Measurements from ENCODE around the gene HNRNPUL2.
A peak's percentile ranks its signal among the peaks of the same experiment; 100 is the strongest.
"Not testable (repeated sequence)": the region's sequence is repeated elsewhere in the genome, so short reads cannot be mapped to it uniquely, and the experiment has no call there.

Gene HNRNPUL2

DNA sequence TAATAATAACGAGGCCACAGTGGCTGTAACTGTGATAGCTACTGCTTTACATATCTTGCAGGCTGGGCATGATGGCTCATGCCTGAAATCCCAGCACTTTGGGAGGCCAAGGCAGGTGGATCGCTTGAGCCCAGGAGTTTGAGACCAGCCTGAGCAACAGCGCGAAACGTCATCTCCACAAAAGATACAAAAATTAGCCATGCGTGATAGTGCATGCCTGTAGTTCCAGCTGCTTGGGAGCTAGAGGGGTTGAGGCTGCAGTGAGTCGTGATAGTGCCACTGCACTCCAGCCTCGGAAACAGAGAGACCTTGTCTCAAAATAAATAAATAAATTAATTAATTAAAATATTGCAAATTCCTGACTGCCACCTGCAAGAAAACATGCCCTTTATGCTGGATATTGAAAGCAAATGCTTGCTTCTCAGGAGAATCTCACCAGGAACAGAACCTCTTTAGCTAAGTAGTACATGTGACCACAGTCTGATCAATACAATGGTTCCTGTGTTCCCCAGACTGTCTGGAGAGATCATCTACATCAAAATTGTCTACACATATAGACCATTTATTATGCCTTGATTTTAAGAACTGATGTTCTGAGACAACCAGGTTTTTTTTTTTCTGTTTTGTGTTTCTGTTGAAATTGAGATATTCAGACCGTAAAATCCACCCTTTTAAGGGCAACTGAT lies 20.4 kb upstream of the HNRNPUL2 start:
- TF ChIP-seq, protein P1, sequence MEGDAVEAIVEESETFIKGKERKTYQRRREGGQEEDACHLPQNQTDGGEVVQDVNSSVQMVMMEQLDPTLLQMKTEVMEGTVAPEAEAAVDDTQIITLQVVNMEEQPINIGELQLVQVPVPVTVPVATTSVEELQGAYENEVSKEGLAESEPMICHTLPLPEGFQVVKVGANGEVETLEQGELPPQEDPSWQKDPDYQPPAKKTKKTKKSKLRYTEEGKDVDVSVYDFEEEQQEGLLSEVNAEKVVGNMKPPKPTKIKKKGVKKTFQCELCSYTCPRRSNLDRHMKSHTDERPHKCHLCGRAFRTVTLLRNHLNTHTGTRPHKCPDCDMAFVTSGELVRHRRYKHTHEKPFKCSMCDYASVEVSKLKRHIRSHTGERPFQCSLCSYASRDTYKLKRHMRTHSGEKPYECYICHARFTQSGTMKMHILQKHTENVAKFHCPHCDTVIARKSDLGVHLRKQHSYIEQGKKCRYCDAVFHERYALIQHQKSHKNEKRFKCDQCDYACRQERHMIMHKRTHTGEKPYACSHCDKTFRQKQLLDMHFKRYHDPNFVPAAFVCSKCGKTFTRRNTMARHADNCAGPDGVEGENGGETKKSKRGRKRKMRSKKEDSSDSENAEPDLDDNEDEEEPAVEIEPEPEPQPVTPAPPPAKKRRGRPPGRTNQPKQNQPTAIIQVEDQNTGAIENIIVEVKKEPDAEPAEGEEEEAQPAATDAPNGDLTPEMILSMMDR (IDR thresholded peaks at IDR 0.05; ENCODE audit: control insufficient read depth, insufficient read depth, low read depth, low read length, missing control alignments) = no peak
- DNase-seq (ENCODE audit: low read depth) = no peak
- no peak overlapping the region for H3K4me3 ChIP-seq (ENCODE audit: control insufficient read depth, low read depth, low read length)

- DNase-seq (ENCODE audit: low read depth) = no peak
- H3K4me3 ChIP-seq (ENCODE audit: control insufficient read depth, low read depth, low read length) = no peak overlapping the region
- TF ChIP-seq, protein P1 (IDR thresholded peaks at IDR 0.05; ENCODE audit: control insufficient read depth, insufficient read depth, low read depth, low read length, missing control alignments) = no peak
These were observed 9.9 kb upstream of the HNRNPUL2 start for GRCh38 chr11:62737196-62737595.

DNA sequence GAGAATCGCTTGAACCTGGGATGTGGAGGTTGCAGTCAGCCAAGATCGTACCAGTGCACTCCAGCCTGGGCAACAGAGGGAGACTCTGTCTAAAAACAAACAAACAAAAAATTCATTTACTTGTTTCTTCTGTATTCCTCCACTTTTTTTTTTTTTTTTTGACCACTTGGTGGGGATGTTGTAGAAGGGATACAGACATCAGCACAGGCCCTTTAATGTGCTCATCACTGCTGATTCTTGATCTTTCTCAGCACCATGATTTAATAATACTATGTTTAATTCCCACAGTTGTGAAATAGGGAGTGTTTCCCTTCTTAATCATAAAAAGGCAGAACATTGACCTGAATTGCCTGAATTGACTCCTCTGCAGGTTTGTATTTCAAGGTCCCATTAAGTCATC lies 5.6 kb upstream of the HNRNPUL2 start:
- TF ChIP-seq, protein P1 (IDR thresholded peaks at IDR 0.05; ENCODE audit: control insufficient read depth, insufficient read depth, low read depth, low read length, missing control alignments) = peak; percentile 18
- DNase-seq (ENCODE audit: low read depth) = no peak
- H3K4me3 ChIP-seq (ENCODE audit: control insufficient read depth, low read depth, low read length) = no peak overlapping the region

GRCh38 chr11:62730076-62730475 lies 2.8 kb upstream of the HNRNPUL2 start:
- not testable (repeated sequence) for DNase-seq (ENCODE audit: low read depth)
- H3K4me3 ChIP-seq (ENCODE audit: control insufficient read depth, low read depth, low read length) = peak overlapping the region; percentile 84

GRCh38 chr11:62728171-62728988 lies 1.1 kb upstream of the HNRNPUL2 start, which contains the start of gene TTC9C:
Gene TTC9C, plus strand, starts transcription at chr11:62728486. Its CDS starts 363 bp downstream, at chr11:62728849.
- H3K4me3 ChIP-seq (ENCODE audit: control insufficient read depth, low read depth, low read length) = peak within 1 kb of the TSS; percentile 84
- TF ChIP-seq, protein P1 (IDR thresholded peaks at IDR 0.05; ENCODE audit: control insufficient read depth, insufficient read depth, low read depth, low read length, missing control alignments) = no peak
- peak; percentile 44 for DNase-seq (ENCODE audit: low read depth)

GRCh38 chr11:62727872-62728170 lies 564 bp upstream of the HNRNPUL2 start:
- peak; percentile 95 for DNase-seq (ENCODE audit: low read depth)
- TF ChIP-seq, protein P1 (IDR thresholded peaks at IDR 0.05; ENCODE audit: control insufficient read depth, insufficient read depth, low read depth, low read length, missing control alignments) = no peak
- peak overlapping the region; percentile 84 for H3K4me3 ChIP-seq (ENCODE audit: control insufficient read depth, low read depth, low read length)

DNA sequence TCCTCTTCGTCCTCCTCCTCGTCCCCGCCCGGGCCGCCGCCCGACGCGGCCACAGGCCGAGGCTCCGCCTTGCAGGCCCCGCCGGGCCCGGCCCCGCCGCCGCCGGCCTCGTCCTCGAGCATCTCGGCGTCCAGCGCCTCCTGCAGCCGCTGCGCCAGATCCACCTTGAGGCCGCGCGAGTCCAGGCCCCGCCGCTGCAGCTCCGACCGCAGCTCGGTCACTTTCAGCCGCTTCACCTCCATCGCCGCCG lies 417 bp downstream of the HNRNPUL2 start:
- TF ChIP-seq, protein P1 (IDR thresholded peaks at IDR 0.05; ENCODE audit: control insufficient read depth, insufficient read depth, low read depth, low read length, missing control alignments) = no peak
- peak overlapping the region; percentile 84 for H3K4me3 ChIP-seq (ENCODE audit: control insufficient read depth, low read depth, low read length)
- DNase-seq (ENCODE audit: low read depth) = no peak

Measured in AG09309 (cell line).